OCI-LY1 (cell line): ENCODE measurements around the gene OR51S1.

Experiments
- CTCF ChIP-seq: fragments of 200-600 bp; sonication (generic), shearing (Covaris generic); IDR thresholded peaks from 2 replicates; pipeline ENCODE4 v1.5.1; 2017; ENCODE audit warnings: mild to moderate bottlenecking, antibody characterized with exemption, low read length, moderate library complexity, mixed read lengths
- EZH2 ChIP-seq: fragments of 200-600 bp; sonication (generic), shearing (Covaris generic); IDR thresholded peaks from 2 replicates; pipeline ENCODE4 v1.8.0; 2017; ENCODE audit warnings: borderline replicate concordance, mixed run types, mild to moderate bottlenecking, antibody characterized with exemption, low read length, moderate library complexity, mixed read lengths

DNA sequence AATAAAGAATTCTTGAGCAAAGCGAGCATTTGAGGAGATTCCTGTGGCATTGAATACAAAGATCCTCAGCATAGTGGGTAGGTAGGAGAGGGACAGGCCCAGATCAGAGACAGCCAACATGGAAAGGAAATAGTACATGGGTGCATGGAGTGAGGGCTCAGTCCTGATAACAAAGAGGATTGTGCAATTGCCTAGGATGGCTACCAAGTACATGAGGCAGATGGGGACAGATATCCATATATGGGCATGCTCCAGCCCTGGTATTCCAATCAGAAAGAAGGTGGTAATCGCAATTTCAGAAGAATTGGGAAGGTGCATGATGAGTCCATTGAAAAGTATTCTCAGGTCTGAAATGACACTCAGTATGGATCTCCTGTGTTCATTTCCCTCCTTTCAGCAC is 41.3 kb upstream of the OR51S1 start:
- TF ChIP-seq CTCF (no peak), EZH2 (no peak)
